ENCODE measurements around the gene NAA10.

Gene NAA10

DNA sequence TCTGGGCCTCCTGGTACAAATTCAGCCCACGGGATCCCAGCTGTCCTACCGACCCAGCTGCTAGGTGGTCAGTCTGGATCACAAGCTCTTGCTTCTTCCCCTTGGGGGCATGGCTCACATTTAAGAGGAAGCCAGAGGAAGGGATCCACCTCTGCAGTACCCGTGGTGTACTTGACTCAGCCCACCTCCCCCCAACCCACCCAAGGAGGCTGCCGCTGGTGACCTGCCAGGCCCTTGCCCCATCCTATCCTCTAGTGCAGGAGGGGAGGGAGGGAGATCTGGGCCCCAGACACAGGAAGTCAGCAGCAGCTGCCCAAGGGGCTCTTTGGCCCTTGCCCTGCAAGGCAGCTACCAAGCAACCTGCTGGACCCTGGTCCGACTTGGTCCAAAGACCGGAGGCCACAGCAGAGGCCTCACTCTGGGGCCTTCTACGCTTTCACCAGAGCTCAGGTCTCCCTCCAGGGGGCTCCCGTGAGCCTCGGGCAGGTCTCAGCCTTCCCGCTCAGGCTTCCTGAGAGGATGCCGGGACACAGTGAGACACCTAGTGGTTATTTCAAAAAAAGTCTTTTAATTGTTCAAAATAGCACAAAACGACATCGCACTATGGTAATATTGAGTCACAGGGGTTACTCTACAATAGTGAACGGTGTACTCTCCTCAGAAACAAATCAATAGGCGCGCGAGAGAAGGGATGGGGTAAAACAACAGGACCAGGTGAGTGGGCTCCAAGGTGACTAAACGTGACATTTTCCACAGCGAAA lies 12.4 kb upstream of the NAA10 start:
- H3K4me1 ChIP-seq (ENCODE audit: insufficient read depth, low read length), result 0 out of 2 replicates have a peak, but pooled peaks cover 5% of the 10 kb centered on the region
- peak overlapping the region; percentile 84; the same call in 1 of the 2 replicates for H3K27ac ChIP-seq (ENCODE audit: low read depth, low read length)
- 59% methylated on average over 13 of the region's 19 CpGs for WGBS

DNA sequence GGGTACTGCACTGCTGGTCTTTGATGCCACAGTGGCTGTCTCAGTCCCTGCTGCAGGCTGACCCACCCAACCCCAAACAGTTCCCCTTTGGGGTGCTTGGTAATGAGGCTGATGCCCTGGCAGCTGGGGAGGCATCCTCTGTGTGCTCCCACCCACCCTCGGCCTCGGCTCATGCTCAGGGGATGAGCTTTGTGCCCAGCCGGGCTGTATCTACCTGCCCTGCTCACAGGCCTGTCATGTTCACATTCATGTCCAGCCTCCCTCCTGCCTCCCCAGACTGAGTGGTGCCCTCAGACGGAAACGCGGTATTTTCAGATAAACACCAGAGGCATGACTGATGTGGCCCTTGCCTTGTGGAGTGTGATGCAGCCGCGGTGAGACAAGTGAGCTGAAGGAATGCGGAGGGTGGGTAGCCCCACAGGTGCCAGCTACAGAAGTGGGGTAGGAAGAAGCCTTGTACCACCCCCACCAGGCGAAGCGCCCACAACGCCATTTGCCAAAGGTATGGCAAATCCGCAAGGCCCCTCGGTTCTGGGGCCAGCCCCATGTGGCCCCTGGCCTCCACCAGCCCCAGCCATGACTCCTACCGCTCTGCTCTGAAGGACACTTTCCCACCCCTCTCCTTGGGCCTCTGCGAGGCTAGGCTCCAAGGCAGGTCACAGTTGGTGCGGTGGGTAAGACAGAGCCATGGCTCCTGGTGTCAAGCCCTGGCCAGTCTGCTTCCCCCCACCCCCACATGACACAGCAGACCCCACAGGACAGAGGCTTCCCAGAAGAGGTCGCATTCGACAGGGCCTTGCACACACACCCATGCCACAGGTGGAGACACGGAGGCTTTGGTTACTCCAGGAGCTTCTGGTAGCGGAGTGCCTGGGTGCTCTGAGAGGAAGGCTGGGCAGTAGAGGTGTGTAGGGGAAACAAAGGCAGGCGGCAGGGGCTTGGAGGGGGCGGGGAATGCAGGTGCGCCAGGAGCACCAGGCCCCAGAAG lies 11.4 kb upstream of the NAA10 start:
- Histone ChIP-seq H3K9ac (ENCODE audit: low read depth, low read length) (no peak overlapping the region), H3K36me3 (ENCODE audit: insufficient read depth, low read length) (peaks cover 28% of the 10 kb centered on the region), H3K27ac (ENCODE audit: low read depth, low read length) (no peak overlapping the region), H3K4me3 (ENCODE audit: low read length) (no peak overlapping the region), H3K27me3 (ENCODE audit: insufficient read depth, low read length) (no peaks in the 10 kb centered on the region), H3K4me1 (ENCODE audit: insufficient read depth, low read length) (0 out of 2 replicates have a peak, but pooled peaks cover 5% of the 10 kb centered on the region), H3K9me3 (ENCODE audit: insufficient read depth, low read depth, low read length) (no peaks in the 10 kb centered on the region)
- WGBS, result 96% methylated on average over 24 of the region's 24 CpGs

More for the DNA sequence above, 12.4 kb upstream of the NAA10 start:
- no peak overlapping the region for H3K9ac ChIP-seq (ENCODE audit: low read depth, low read length)
- H3K9me3 ChIP-seq (ENCODE audit: insufficient read depth, low read depth, low read length), result no peaks in the 10 kb centered on the region
- H3K4me3 ChIP-seq (ENCODE audit: low read length), result no peak overlapping the region
- H3K36me3 ChIP-seq (ENCODE audit: insufficient read depth, low read length), result peaks cover 38% of the 10 kb centered on the region
- H3K27me3 ChIP-seq (ENCODE audit: insufficient read depth, low read length), result no peaks in the 10 kb centered on the region

DNA sequence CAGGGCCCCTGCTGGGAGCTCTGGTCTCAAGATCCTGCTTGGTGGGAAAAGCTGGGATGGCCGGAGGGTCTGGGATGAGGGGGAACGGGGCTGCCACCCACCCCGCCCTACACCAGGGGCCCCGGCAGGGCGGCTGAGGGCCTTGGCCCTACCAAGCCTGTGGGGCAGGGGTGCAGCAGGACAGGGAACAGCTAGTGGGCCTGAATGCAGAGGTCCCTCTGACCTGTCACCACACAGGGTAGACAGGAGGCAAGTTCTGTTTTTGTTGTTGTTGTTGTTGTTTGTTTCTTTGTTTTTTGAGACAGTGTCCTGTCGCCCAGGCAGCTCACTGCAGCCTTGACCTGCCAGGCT lies 9.9 kb upstream of the NAA10 start:
- Histone ChIP-seq H3K4me3 (ENCODE audit: low read length) (0 out of 2 replicates have a peak overlapping the region, but pooled peaks have one; percentile 36), H3K9me3 (ENCODE audit: insufficient read depth, low read depth, low read length) (no peaks in the 10 kb centered on the region), H3K9ac (ENCODE audit: low read depth, low read length) (no peak overlapping the region), H3K36me3 (ENCODE audit: insufficient read depth, low read length) (peaks cover 14% of the 10 kb centered on the region), H3K27me3 (ENCODE audit: insufficient read depth, low read length) (no peaks in the 10 kb centered on the region), H3K27ac (ENCODE audit: low read depth, low read length) (no peak overlapping the region), H3K4me1 (ENCODE audit: insufficient read depth, low read length) (0 out of 2 replicates have a peak, but pooled peaks cover 5% of the 10 kb centered on the region)
- 34% methylated on average over 6 of the region's 6 CpGs for WGBS

DNA sequence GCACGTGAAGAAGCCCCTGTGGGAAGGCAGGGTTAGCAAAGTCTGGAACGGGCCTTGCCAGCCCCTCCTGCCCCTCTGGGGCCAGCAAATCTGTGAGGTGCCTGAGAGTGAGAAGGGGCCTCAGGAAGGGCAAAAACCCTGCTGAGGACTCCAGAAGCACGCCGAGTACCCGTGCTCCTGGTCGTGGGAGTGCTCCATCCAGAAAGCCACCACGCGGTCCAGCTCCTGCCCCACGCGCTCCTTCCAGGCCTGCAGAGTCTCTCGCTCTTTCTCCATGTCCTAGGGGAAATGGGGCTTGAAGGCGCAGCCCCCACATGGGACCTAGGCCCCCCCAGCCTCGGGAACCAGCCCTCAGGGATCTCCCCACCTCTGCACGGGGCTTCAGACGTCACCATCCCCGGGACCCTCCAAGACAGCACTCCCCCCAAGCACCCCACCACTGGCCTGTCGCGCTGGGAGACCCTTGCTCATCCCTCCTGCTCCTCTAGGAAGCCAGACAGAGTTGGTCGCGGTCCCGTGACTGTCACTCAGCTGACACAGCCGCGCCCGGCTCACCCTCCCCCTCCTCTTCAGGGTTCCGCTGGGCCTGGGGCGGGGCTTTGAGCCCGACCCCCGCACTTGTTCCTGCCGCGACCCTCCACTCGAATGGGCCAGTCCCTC lies 9.4 kb upstream of the NAA10 start, which contains the start of gene RENBP:
TSS of gene RENBP (minus strand) at position 504 of the 660 bp plus-strand sequence. CDS start at position 471, 33 bp downstream.
- 0 out of 2 replicates have a peak, but pooled peaks cover 5% of the 10 kb centered on the region for H3K4me1 ChIP-seq (ENCODE audit: insufficient read depth, low read length)
- H3K9ac ChIP-seq (ENCODE audit: low read depth, low read length), result no peak within 1 kb of the TSS
- H3K36me3 ChIP-seq (ENCODE audit: insufficient read depth, low read length), result peaks cover 9% of the 10 kb centered on the region; the same call in 1 of the 2 replicates

DNA sequence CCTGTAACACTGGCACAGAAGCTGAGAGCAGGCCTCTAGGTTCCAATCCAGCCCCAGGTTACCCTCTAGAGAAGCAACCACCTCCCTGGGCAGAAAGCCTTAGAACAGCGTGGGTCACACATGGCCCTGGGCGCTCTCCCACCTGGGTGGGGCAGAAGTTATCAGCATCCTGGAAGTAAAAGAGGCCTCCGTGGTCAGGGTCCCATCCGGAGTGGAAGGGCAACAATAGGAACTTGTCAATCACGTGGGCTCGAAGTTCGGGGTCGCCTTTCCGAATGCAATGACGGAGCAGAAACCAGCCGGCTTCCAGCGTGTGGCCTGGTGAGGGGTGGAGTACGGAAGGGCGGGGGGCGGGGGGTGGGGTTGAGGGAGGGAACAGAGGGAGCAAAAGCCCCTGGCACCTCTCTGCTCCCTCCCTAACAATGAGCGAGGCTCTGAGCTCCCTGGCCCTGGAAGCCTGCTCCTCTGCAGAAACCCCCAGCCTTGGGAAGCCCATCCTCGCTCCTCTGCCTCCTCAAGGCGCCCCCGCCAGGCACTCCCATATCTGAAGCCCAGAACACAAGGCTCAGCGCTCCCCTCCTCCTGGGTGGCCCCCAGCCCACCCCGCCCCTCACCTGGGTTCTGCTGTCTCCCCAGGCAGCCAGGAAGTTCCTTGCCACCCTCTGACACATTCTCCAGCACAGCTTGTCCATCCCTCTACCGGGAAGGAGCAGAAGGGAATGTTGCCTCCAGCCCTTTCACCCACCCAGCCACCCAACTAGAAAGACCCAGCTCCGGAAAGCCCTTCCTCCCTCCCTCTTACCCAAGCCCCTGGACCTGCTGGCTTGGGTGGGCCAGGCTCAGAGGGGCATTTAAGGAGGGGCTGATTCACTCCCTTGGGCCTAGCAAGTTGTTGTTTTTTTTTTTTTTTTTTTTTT lies 6.8 kb upstream of the NAA10 start:
- Histone ChIP-seq H3K36me3 (ENCODE audit: insufficient read depth, low read length) (no peaks in the 10 kb centered on the region), H3K9me3 (ENCODE audit: insufficient read depth, low read depth, low read length) (no peaks in the 10 kb centered on the region), H3K4me3 (ENCODE audit: low read length) (peak overlapping the region; percentile 20; the same call in 1 of the 2 replicates), H3K27me3 (ENCODE audit: insufficient read depth, low read length) (no peaks in the 10 kb centered on the region), H3K9ac (ENCODE audit: low read depth, low read length) (no peak overlapping the region), H3K27ac (ENCODE audit: low read depth, low read length) (peak overlapping the region; percentile 56; the same call in 1 of the 2 replicates), H3K4me1 (ENCODE audit: insufficient read depth, low read length) (no peaks in the 10 kb centered on the region)
- 17% methylated on average over 16 of the region's 23 CpGs for WGBS

More for the DNA sequence above, 9.4 kb upstream of the NAA10 start, which contains the start of gene RENBP:
- H3K27ac ChIP-seq (ENCODE audit: low read depth, low read length), result no peak within 1 kb of the TSS
- no peaks in the 10 kb centered on the region for H3K27me3 ChIP-seq (ENCODE audit: insufficient read depth, low read length)
- 27% methylated on average over 30 of the region's 31 CpGs for WGBS
- H3K4me3 ChIP-seq (ENCODE audit: low read length), result peak within 1 kb of the TSS; percentile 36
- H3K9me3 ChIP-seq (ENCODE audit: insufficient read depth, low read depth, low read length), result no peaks in the 10 kb centered on the region

DNA sequence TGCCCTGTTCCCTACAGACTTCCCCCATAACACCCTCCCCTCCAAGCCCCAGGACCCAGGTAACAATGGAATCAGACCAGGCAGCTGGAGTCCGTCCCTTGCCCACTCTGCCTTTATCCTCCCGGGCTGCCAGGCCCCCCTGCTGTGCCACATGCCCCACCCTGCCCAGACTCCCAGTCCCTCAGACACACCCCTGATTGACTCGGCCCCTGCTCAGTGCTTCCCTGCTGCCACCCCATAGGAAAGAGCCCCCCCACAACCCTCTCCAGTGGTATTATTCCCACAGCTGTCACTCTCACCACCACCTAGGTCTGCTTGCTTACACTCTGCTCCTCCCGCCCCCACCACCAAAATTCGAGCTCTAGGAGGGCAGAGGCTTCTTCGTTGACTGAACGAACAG lies 4.7 kb upstream of the NAA10 start:
- Histone ChIP-seq H3K36me3 (ENCODE audit: insufficient read depth, low read length) (no peaks in the 10 kb centered on the region), H3K4me1 (ENCODE audit: insufficient read depth, low read length) (no peaks in the 10 kb centered on the region), H3K9ac (ENCODE audit: low read depth, low read length) (no peak overlapping the region), H3K9me3 (ENCODE audit: insufficient read depth, low read depth, low read length) (no peaks in the 10 kb centered on the region), H3K27ac (ENCODE audit: low read depth, low read length) (no peak overlapping the region), H3K27me3 (ENCODE audit: insufficient read depth, low read length) (no peaks in the 10 kb centered on the region), H3K4me3 (ENCODE audit: low read length) (no peak overlapping the region)
- 47% methylated on average over 7 of the region's 7 CpGs for WGBS

DNA sequence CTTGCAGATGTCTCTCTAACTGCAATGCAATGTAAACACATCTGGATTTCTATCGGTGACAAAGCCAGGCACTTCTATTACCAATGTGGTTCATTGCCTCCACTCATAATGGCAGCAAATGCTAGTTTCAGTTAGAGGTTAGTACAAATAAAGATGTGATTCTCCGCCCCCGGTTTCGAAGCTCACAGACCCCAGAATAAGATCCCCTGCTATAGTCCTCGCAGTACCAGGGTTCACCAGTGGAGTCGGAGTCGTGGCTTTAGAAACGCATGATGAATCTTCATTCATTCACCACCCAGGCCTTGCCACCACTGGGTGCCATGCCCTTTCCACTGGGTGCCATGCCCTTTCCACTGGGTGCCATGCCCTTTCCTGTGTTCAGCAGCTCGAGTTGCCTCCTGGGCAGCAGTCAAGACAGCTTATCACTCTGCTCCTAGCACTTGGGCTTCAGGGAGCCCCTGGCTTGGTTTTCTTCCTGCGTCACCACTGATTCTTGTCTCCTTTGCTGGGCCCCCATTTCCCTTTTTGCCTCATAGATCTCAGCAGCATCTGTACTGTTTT lies 3.5 kb upstream of the NAA10 start:
- H3K27me3 ChIP-seq (ENCODE audit: insufficient read depth, low read length), result no peaks in the 10 kb centered on the region
- 95% methylated on average over 10 of the region's 10 CpGs for WGBS
- no peaks in the 10 kb centered on the region for H3K36me3 ChIP-seq (ENCODE audit: insufficient read depth, low read length)
- H3K27ac ChIP-seq (ENCODE audit: low read depth, low read length), result no peak overlapping the region
- no peak overlapping the region for H3K9ac ChIP-seq (ENCODE audit: low read depth, low read length)
- no peaks in the 10 kb centered on the region for H3K9me3 ChIP-seq (ENCODE audit: insufficient read depth, low read depth, low read length)
- H3K4me3 ChIP-seq (ENCODE audit: low read length), result no peak overlapping the region
- no peaks in the 10 kb centered on the region for H3K4me1 ChIP-seq (ENCODE audit: insufficient read depth, low read length)

DNA sequence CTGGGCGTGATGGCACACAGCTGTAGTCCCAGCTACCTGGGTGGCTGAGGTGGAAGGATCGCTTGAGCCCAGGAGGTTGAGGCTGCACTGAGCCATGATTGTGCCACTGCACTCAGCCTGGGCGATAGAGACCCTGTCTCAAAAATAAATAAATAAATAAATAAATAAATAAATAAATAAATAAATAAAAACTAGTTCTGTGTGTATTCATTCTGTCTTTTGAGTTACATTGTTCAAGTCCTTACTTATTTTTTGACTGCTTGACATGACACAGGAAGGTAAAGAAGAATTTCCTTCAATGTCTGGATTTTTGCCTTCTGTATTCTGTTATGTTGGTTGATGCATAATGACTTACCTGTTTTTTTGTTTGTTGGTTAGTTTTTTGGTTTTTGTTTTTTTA lies 2.2 kb upstream of the NAA10 start:
- peaks cover 10% of the 10 kb centered on the region; the same call in 1 of the 2 replicates for H3K36me3 ChIP-seq (ENCODE audit: insufficient read depth, low read length)
- H3K27ac ChIP-seq (ENCODE audit: low read depth, low read length), result no peak overlapping the region
- 94% methylated on average over 2 of the region's 3 CpGs for WGBS
- H3K27me3 ChIP-seq (ENCODE audit: insufficient read depth, low read length), result no peaks in the 10 kb centered on the region
- no peaks in the 10 kb centered on the region for H3K4me1 ChIP-seq (ENCODE audit: insufficient read depth, low read length)
- no peaks in the 10 kb centered on the region for H3K9me3 ChIP-seq (ENCODE audit: insufficient read depth, low read depth, low read length)
- H3K9ac ChIP-seq (ENCODE audit: low read depth, low read length), result no peak overlapping the region
- no peak overlapping the region for H3K4me3 ChIP-seq (ENCODE audit: low read length)

DNA sequence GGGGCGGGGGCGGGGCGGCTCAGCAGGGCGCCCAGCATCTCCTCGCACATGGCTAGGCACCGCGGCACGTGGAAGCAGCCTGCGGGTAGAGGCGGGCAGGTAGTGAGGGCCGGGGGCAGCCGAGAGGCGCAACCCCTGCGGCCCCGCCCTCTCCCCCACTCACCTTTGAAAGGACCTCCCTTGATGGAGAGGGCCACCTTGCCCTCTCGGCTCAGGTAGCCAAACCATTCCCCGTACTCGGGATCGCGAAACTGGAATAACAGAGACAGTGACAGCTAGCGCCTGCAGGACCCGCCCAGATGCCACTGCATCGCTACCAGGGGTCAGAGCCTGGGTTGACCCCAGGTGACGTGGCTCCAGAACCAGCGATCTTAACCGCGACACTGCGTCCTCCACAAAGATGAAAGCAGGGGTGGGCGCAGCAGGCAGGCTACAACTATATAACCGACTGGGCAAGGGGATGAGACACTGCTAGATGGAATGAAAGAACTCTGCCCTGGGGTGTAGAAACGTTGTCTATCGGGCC lies 552 bp upstream of the NAA10 start:
- peaks cover 26% of the 10 kb centered on the region for H3K36me3 ChIP-seq (ENCODE audit: insufficient read depth, low read length)
- H3K9ac ChIP-seq (ENCODE audit: low read depth, low read length), result no peak overlapping the region
- 15% methylated on average over 19 of the region's 32 CpGs for WGBS
- H3K27me3 ChIP-seq (ENCODE audit: insufficient read depth, low read length), result no peaks in the 10 kb centered on the region
- no peaks in the 10 kb centered on the region for H3K9me3 ChIP-seq (ENCODE audit: insufficient read depth, low read depth, low read length)
- peak overlapping the region; percentile 49 for H3K4me3 ChIP-seq (ENCODE audit: low read length)
- H3K4me1 ChIP-seq (ENCODE audit: insufficient read depth, low read length), result no peaks in the 10 kb centered on the region
- no peak overlapping the region for H3K27ac ChIP-seq (ENCODE audit: low read depth, low read length)
